B cell (primary cell): ENCODE data around the gene BRMS1L. TPM values are rescaled to one million over a fixed set of nuclear protein-coding genes. Genes with fewer than 3 reads are reported as not detected.
"Not testable (repeated sequence)": the region's sequence is repeated elsewhere in the genome, so short reads cannot be mapped to it uniquely, and the experiment has no call there.

ENCODE experiments used
- ATAC-seq: fragments of 200-7000 bp; cut with Tn5 transposase; one replicate; pipeline ENCODE4 v1.10.0; 2021; ENCODE audit warnings: low read depth, mild to moderate bottlenecking, moderate number of reproducible peaks, moderate library complexity
- CTCF ChIA-PET: fragments of 350-600 bp; sonication (Branson Sonifier 250); formaldehyde crosslinking; loops from one replicate; lab custom pipeline; 2021; ENCODE audit warnings: antibody characterized with exemption, inconsistent platforms; lab: Charles Lee
- POLR2A ChIA-PET: fragments of 350-600 bp; sonication (Branson Sonifier 250); formaldehyde crosslinking; loops from one replicate; lab custom pipeline; 2021; ENCODE audit warnings: antibody characterized with exemption; lab: Charles Lee
- DNase-seq: peaks from one replicate; pipeline ENCODE4 v3.0.0; 2013
- H2AFZ ChIP-seq: 2 replicates; pipeline ENCODE4 v1.6.1; 2012; ENCODE audit warnings: mild to moderate bottlenecking, low read depth, low read length; ENCODE audit not compliant: insufficient read depth, poor library complexity, severe bottlenecking
- H3K27ac ChIP-seq, 2 donors: 1 replicate in 1 of 2; 2 replicates in 1 of 2; pipeline ENCODE4 v1.5.1; 2012 to 2013; ENCODE audit warnings: low read length in 2 of 2, mild to moderate bottlenecking in 2 of 2, moderate library complexity in 1 of 2
- H3K27me3 ChIP-seq, 4 experiments: fragments of 200-600 bp in 1 of 4; sonication (generic) in 1 of 4; replicated peaks in 1 of 4; 1 replicate in 2 of 4; 2 replicates in 2 of 4; pipeline versions ENCODE4 v1.6.1 to v1.7.0; 2013 to 2016; ENCODE audit warnings: low read length in 3 of 4, mild to moderate bottlenecking in 2 of 4, mixed read lengths in 1 of 4, moderate library complexity in 1 of 4; ENCODE audit not compliant: insufficient read depth in 4 of 4, control insufficient read depth in 3 of 4; ENCODE audit errors: control extremely low read depth in 1 of 4
- H3K36me3 ChIP-seq, 2 experiments: replicated peaks in 1 of 2; 1 replicate in 1 of 2; 2 replicates in 1 of 2; pipeline versions ENCODE4 v1.6.1 to v1.7.1; 2013; ENCODE audit warnings: low read length in 1 of 2; ENCODE audit not compliant: insufficient read depth in 2 of 2, control insufficient read depth in 1 of 2; ENCODE audit errors: control extremely low read depth in 1 of 2, extremely low read depth in 1 of 2
- H3K4me1 ChIP-seq, 2 donors: fragments of 200-600 bp in 1 of 2; sonication (generic) in 1 of 2; 1 replicate in 1 of 2; 2 replicates in 1 of 2; pipeline versions ENCODE4 v1.5.1 to v1.6.1; 2013 to 2017; ENCODE audit warnings: low read length in 2 of 2; ENCODE audit not compliant: control insufficient read depth in 2 of 2, insufficient read depth in 2 of 2
- H3K4me2 ChIP-seq: replicated peaks from 2 replicates; pipeline ENCODE3; 2012; ENCODE audit warnings: mild to moderate bottlenecking, low read depth, low read length; ENCODE audit not compliant: poor library complexity, severe bottlenecking
- H3K4me3 ChIP-seq, 5 experiments: fragments of 200-600 bp in 1 of 5; sonication (generic) in 1 of 5; 1 replicate in 3 of 5; 2 replicates in 2 of 5; pipeline versions ENCODE4 v1.5.1 to v1.7.0; 2011 to 2016; ENCODE audit warnings: low read length in 4 of 5, mild to moderate bottlenecking in 4 of 5, low read depth in 2 of 5, control low read depth in 1 of 5, moderate library complexity in 1 of 5; ENCODE audit not compliant: insufficient read depth in 1 of 5; ENCODE audit errors: control extremely low read depth in 1 of 5, extremely low read depth in 1 of 5
- H3K79me2 ChIP-seq: fragments of 200-600 bp; sonication (generic); one replicate; pipeline ENCODE4 v1.6.0; 2016; ENCODE audit warnings: low read length; ENCODE audit not compliant: control insufficient read depth, insufficient read depth
- H3K9ac ChIP-seq: fragments of 200-600 bp; sonication (generic); 2 replicates; pipeline ENCODE4 v1.6.1; 2017; ENCODE audit warnings: mild to moderate bottlenecking, low read length, moderate library complexity
- H3K9me3 ChIP-seq, 3 donors: one replicate each; pipeline versions ENCODE4 v1.6.1 to v1.7.1; 2013; ENCODE audit warnings: low read length in 2 of 3; ENCODE audit not compliant: control insufficient read depth in 2 of 3, insufficient read depth in 1 of 3; ENCODE audit errors: control extremely low read depth in 1 of 3
- H4K20me1 ChIP-seq: 2 replicates; pipeline ENCODE4 v1.6.0; 2012; ENCODE audit warnings: mild to moderate bottlenecking, low read length; ENCODE audit not compliant: insufficient read depth, control insufficient read depth, poor library complexity, severe bottlenecking
- H3K27ac Mint-ChIP-seq: one replicate; pipeline ENCODE4 v1.8.0; 2021; ENCODE audit warnings: mixed read lengths
- H3K27me3 Mint-ChIP-seq: one replicate; pipeline ENCODE4 v1.8.0; 2021; ENCODE audit warnings: mixed read lengths
- H3K4me1 Mint-ChIP-seq: one replicate; pipeline ENCODE4 v1.8.0; 2021; ENCODE audit warnings: mixed read lengths
- H3K4me3 Mint-ChIP-seq: one replicate; pipeline ENCODE4 v1.8.0; 2021; ENCODE audit warnings: mixed read lengths
- H3K9me3 Mint-ChIP-seq: one replicate; pipeline ENCODE4 v1.8.0; 2022; ENCODE audit warnings: mixed read lengths; ENCODE audit not compliant: insufficient read depth
- EZH2 ChIP-seq: IDR thresholded peaks from 2 replicates; pipeline ENCODE4 v1.6.1; 2012; ENCODE audit warnings: borderline replicate concordance, low read depth, mild to moderate bottlenecking, moderate library complexity, low read length; ENCODE audit not compliant: insufficient read depth, poor library complexity, severe bottlenecking
- WGBS: methylation state at CpG from one replicate; pipeline ENCODE4 v1.1.5; 2013; ENCODE audit warnings: missing lambda C conversion rate; ENCODE audit not compliant: insufficient coverage; 5-methylcytosine and 5-hydroxymethylcytosine counted together
- intact Hi-C: fragments of 100-400 bp; cut with micrococcal nuclease; formaldehyde crosslinking; loops from one replicate; pipeline ENCODE4 v1.10.0; 2022
- polyA plus RNA-seq: library from polyadenylated mRNA; depleted of rRNA; stranded (reverse); fragments of >200 nt; gene quantifications from 2 replicates; pipeline ENCODE4 v1.2.3, GENCODE V29; 2012
- total RNA-seq, 2 donors: library from RNA; stranded (reverse); fragments of 120-200 nt in 1 of 2; gene quantifications; 1 replicate in 1 of 2; 2 replicates in 1 of 2; pipeline versions ENCODE4 v1.2.3 to v1.2.4, GENCODE V29; 2013 to 2022
- TF ChIP-seq, protein P1 (sequence below): fragments of 200-600 bp; IDR thresholded peaks from one replicate; pipeline ENCODE4 v1.8.0; 2022; ENCODE audit warnings: antibody characterized with exemption, mild to moderate bottlenecking

The BRMS1L gene
- total and polyA plus RNA-seq, 2 donors (not counting 1 experiment from before 2014, with no cell fraction given) = 1.1 to 4.7 TPM

DNA sequence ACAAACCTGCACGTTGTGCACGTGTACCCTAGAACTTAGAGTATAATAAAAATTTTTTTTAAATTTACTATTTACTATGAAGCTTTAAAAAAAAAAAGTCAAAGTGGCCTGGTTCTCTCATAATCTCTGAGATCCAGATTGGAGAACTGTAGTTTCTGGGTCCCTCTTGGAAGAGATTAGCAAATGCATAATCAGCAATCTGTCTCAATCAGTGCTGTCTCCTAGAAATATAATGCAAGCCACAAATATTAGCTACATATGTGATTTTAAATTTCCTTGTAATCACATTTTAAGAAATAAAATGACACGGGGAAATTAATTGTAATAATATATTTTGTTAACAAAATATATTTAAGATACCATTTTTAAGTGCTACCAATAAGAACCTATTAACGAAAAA lies 49.3 kb upstream of the BRMS1L start:
- Histone ChIP-seq H3K79me2 (peaks cover 26% of the 10 kb centered on the region), H3K36me3 (no peaks in the 10 kb centered on the region), H3K27ac (no peak overlapping the region), H4K20me1 (peaks cover 17% of the 10 kb centered on the region), H3K4me3 (no peak overlapping the region), H3K27me3 (no peaks in the 10 kb centered on the region), H3K4me1 (no peaks in the 10 kb centered on the region), H2AFZ (no peak overlapping the region), H3K9me3 (peaks cover 0 to 13% (median 8%) of the 10 kb centered on the region in 3 donors), H3K9ac (no peak overlapping the region), H3K4me2 (no peak overlapping the region)
- POLR2A ChIA-PET = no interaction called here
- DNase-seq (no peak), ATAC-seq (no peak)
- intact Hi-C loops = no loop called here
- Mint-ChIP-seq H3K27ac (no peak overlapping the region), H3K4me1 (no peaks in the 10 kb centered on the region), H3K4me3 (no peak overlapping the region), H3K27me3 (no peaks in the 10 kb centered on the region), H3K9me3 (peaks cover 7% of the 10 kb centered on the region)
- no CpG with 5 or more reads among the region's 4 CpGs for WGBS
- CTCF ChIA-PET = interaction anchor here (0.7 kb wide), 1 partner anchor 26 kb away, joined by 3 read pairs; no protein-coding TSS in a partner anchor
- TF ChIP-seq EZH2 = no peak
- TF ChIP-seq, protein P1, sequence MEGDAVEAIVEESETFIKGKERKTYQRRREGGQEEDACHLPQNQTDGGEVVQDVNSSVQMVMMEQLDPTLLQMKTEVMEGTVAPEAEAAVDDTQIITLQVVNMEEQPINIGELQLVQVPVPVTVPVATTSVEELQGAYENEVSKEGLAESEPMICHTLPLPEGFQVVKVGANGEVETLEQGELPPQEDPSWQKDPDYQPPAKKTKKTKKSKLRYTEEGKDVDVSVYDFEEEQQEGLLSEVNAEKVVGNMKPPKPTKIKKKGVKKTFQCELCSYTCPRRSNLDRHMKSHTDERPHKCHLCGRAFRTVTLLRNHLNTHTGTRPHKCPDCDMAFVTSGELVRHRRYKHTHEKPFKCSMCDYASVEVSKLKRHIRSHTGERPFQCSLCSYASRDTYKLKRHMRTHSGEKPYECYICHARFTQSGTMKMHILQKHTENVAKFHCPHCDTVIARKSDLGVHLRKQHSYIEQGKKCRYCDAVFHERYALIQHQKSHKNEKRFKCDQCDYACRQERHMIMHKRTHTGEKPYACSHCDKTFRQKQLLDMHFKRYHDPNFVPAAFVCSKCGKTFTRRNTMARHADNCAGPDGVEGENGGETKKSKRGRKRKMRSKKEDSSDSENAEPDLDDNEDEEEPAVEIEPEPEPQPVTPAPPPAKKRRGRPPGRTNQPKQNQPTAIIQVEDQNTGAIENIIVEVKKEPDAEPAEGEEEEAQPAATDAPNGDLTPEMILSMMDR = no peak

DNA sequence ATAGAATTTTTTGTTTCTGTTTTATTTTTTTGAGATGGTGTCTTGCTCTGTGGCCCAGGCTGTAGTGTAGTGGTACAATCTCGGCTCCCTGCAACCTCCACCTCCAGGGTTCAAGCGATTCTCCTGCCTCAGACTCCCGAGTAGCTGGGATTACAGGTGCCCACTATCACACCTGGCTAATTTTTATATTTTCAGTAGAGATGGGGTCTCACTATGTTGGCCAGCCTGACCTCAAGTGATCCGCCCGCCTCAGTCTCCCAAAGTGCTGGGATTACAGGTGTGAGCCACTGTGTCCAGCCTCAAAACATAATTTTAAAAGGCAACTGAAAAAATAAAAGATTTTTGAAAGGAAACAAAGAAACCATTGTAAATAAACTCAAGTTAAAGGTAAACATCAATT lies 48.6 kb upstream of the BRMS1L start:
- H3K4me2 ChIP-seq, H3K9ac ChIP-seq, ATAC-seq, POLR2A ChIA-PET, DNase-seq, H3K9me3 Mint-ChIP-seq, H3K27me3 ChIP-seq, H3K27ac ChIP-seq, H3K4me1 Mint-ChIP-seq, H3K36me3 ChIP-seq, H3K27me3 Mint-ChIP-seq, H3K4me3 Mint-ChIP-seq, H2AFZ ChIP-seq, intact Hi-C loops, H3K4me1 ChIP-seq, CTCF ChIA-PET, H3K4me3 ChIP-seq, H3K27ac Mint-ChIP-seq: not testable (repeated sequence)
- Histone ChIP-seq H3K9me3 (peaks cover 0 to 15% (median 12%) of the 10 kb centered on the region in 3 donors), H4K20me1 (peaks cover 24% of the 10 kb centered on the region), H3K79me2 (peaks cover 26% of the 10 kb centered on the region)
- WGBS = no CpG with 5 or more reads among the region's 5 CpGs
